NCI-H128 (cell line): ENCODE results near the gene SLC26A5.

Experiments
- DNase-seq: peaks from one replicate; lab custom pipeline; 2025; ENCODE audit not compliant: unreplicated experiment; lab: John Stamatoyannopoulos, UW

The SLC26A5 gene

GRCh38 chr7:103348452-103348851, 97.6 kb downstream of the SLC26A5 start:
- no peak for DNase-seq

- peak; percentile 56 for DNase-seq
These were observed 98.3 kb downstream of the SLC26A5 start, which contains the start of gene PSMC2 for GRCh38 chr7:103347507-103348267. Gene PSMC2 (plus strand): TSS chr7:103347643. CDS start chr7:103347712, 69 bp downstream.

DNA sequence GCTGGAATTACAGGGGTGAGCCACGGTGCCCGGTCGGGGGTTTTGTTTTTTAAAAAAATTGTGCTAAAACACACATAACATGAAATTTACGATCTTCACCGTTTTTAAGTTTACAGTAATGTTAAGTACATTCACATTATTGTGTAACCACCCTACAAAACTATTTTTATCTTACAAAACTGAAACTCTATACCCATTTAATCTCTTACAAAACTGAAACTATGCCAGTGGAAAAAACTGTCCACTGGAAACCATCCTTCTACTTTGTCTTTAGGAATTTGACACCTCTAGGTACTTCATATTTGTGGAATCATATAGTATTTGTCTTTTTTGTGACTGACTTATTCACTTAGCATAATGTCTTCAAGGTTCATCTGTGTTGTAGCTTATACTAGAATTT, 99.6 kb downstream of the SLC26A5 start:
- DNase-seq, result no peak

GRCh38 chr7:103344453-103345149, 101.4 kb downstream of the SLC26A5 start, which contains the start of gene DNAJC2:
Gene DNAJC2 (minus strand): TSS chr7:103344767. CDS start chr7:103344622, 145 bp downstream.
- peak; percentile 62 for DNase-seq

- no peak for DNase-seq
These were observed 102.1 kb downstream of the SLC26A5 start for GRCh38 chr7:103343758-103344452.

GRCh38 chr7:103343332-103343731, 102.7 kb downstream of the SLC26A5 start:
- DNase-seq, result no peak

DNA sequence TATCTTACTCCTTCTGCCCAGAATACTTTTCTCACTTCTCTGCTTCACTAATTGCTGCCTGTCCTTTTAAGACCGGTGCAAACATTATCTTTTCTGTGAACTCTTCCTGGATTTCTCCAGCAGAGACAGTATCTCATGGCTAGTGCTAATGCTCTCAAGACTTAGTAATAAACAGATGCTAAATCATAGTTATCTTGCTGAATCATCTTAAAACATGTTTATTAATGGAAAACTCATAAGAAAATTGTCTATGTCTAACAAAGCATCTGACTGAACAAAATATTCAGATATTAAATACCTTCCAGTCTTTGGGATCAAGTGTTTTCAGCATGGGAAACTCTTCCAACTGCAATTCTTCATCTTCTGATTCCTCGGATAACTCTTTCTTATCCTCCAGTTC, 104.5 kb downstream of the SLC26A5 start:
- DNase-seq, result no peak

DNA sequence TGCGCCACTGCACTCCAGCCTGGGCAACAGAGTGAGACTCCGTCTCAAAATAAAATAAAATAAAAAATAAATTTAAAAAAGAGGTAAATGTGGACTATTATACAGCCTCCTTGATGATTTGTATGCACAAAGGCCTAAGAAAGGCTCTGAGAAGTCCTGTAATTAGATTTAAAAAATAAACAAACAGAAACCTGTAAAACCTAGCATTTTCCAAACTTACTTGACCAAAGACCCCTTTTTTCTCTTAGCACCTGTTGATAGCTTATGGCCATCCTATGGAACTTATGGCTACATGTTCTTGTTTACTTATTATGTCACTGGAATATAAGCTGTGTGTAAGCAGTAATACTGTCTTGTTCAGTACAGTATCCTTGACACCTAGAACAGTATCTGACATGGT, 107.1 kb downstream of the SLC26A5 start:
- DNase-seq, result no peak

DNA sequence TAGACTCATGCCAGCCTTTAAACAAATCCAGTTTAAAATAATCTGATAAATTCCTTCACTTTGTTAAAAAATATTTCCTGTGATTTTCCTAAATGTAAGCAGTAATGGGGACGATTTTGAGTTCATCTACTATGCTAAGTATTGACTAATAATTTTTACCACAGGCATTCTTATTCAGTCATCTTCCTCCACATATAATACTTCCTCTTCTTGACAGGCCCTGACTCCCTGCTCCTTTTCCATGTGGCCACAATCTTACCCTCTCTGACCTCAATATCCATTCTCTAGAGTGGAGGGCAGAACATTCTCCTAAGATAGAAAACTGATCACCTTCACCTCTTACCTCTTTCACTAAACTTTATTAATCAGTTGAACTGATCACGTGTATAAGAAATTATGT, 109.2 kb downstream of the SLC26A5 start:
- no peak for DNase-seq

- DNase-seq, result no peak
These were observed 120.3 kb downstream of the SLC26A5 start for GRCh38 chr7:103325744-103326143.
